ENCODE measurements around the gene UBE2G1. TPM values are rescaled to one million over a fixed set of nuclear protein-coding genes. Genes with fewer than 3 reads are reported as not detected.

UBE2G1 gene
- total and polyA plus RNA-seq, 2 of the 13 experiments (the other 11 are each of a cell fraction or from before 2014, with no cell fraction given) = 27.9 to 42.6 TPM

DNA sequence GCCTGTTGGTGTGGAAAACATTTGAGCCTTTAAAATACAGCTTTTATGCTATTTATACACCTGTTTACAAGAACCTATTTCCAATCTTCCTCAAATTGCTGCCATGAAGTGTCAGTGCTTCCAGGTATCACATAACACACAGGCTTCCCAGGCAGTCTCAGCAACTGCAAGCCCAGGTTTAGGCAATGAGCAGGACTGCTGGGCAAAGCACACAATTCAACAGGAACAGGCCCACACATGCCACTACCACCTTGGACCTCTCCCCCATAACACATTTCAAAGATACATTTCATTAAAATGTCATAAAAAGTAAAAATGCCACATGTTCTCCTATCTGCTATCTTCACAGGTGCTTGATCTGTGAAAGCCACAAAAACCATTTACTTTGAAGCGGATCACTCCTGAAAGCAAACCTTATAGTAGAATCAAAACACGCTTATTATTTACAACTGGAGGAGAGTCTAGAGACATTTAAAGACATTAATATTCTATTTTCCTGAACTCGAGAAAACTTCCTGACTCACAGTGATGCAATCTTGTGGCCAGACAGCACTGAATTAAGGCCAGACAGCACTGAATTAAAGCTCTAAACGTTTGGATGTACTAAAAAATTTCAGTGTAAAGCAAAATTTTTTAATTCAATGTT is 134.2 kb downstream of the UBE2G1 start (continued):
- no peak for TF ChIP-seq ZKSCAN1 (IDR thresholded peaks at IDR 0.05; ENCODE audit: low read length)
- TF ChIP-seq, protein P1, sequence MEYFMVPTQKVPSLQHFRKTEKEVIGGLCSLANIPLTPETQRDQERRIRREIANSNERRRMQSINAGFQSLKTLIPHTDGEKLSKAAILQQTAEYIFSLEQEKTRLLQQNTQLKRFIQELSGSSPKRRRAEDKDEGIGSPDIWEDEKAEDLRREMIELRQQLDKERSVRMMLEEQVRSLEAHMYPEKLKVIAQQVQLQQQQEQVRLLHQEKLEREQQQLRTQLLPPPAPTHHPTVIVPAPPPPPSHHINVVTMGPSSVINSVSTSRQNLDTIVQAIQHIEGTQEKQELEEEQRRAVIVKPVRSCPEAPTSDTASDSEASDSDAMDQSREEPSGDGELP (IDR thresholded peaks at IDR 0.05; ENCODE audit: borderline replicate concordance, low read depth) = no peak
- TF ChIP-seq, protein P2, sequence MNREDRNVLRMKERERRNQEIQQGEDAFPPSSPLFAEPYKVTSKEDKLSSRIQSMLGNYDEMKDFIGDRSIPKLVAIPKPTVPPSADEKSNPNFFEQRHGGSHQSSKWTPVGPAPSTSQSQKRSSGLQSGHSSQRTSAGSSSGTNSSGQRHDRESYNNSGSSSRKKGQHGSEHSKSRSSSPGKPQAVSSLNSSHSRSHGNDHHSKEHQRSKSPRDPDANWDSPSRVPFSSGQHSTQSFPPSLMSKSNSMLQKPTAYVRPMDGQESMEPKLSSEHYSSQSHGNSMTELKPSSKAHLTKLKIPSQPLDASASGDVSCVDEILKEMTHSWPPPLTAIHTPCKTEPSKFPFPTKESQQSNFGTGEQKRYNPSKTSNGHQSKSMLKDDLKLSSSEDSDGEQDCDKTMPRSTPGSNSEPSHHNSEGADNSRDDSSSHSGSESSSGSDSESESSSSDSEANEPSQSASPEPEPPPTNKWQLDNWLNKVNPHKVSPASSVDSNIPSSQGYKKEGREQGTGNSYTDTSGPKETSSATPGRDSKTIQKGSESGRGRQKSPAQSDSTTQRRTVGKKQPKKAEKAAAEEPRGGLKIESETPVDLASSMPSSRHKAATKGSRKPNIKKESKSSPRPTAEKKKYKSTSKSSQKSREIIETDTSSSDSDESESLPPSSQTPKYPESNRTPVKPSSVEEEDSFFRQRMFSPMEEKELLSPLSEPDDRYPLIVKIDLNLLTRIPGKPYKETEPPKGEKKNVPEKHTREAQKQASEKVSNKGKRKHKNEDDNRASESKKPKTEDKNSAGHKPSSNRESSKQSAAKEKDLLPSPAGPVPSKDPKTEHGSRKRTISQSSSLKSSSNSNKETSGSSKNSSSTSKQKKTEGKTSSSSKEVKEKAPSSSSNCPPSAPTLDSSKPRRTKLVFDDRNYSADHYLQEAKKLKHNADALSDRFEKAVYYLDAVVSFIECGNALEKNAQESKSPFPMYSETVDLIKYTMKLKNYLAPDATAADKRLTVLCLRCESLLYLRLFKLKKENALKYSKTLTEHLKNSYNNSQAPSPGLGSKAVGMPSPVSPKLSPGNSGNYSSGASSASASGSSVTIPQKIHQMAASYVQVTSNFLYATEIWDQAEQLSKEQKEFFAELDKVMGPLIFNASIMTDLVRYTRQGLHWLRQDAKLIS (CRISPR knock-in tag; IDR thresholded peaks at IDR 0.05) = no peak
- no peak for TF ChIP-seq ZFX (CRISPR knock-in tag; IDR thresholded peaks at IDR 0.05; ENCODE audit: low read depth)
- TF ChIP-seq SCMH1 (CRISPR knock-in tag; IDR thresholded peaks at IDR 0.05; ENCODE audit: borderline replicate concordance) = no peak
- no peak for TF ChIP-seq SATB2 (CRISPR knock-in tag; IDR thresholded peaks at IDR 0.05)

All from HepG2 (cell line).